ENCODE data around the gene PLEKHM1.

The PLEKHM1 gene

GRCh38 chr17:45398800-45399199, 91.7 kb downstream of the PLEKHM1 start:
- DNase-seq (ENCODE audit: low spot score): no peak

- no peak for DNase-seq (ENCODE audit: low spot score)
Observed at GRCh38 chr17:45397796-45398195, 92.7 kb downstream of the PLEKHM1 start.

GRCh38 chr17:45396496-45397205, 93.9 kb downstream of the PLEKHM1 start:
- DNase-seq (ENCODE audit: low spot score): no peak

- DNase-seq (ENCODE audit: low spot score): no peak
Observed at GRCh38 chr17:45395569-45396415, 94.7 kb downstream of the PLEKHM1 start.

GRCh38 chr17:45394913-45395568, 95.5 kb downstream of the PLEKHM1 start:
- DNase-seq (ENCODE audit: low spot score): peak; percentile 38

- no peak for DNase-seq (ENCODE audit: low spot score)
Observed at GRCh38 chr17:45394564-45394912, 96.0 kb downstream of the PLEKHM1 start.

GRCh38 chr17:45394091-45394490, 96.4 kb downstream of the PLEKHM1 start:
- no peak for DNase-seq (ENCODE audit: low spot score)

GRCh38 chr17:45393411-45393810, 97.1 kb downstream of the PLEKHM1 start:
- DNase-seq (ENCODE audit: low spot score): no peak

- DNase-seq (ENCODE audit: low spot score): no peak
Observed at GRCh38 chr17:45391918-45392317, 98.6 kb downstream of the PLEKHM1 start.

GRCh38 chr17:45391291-45391690, 99.2 kb downstream of the PLEKHM1 start:
- DNase-seq (ENCODE audit: low spot score): no peak

- no peak for DNase-seq (ENCODE audit: low spot score)
Observed at GRCh38 chr17:45389354-45389753, 101.2 kb downstream of the PLEKHM1 start.

- no peak for DNase-seq (ENCODE audit: low spot score)
Observed at GRCh38 chr17:45388604-45389325, 101.8 kb downstream of the PLEKHM1 start.

GRCh38 chr17:45387739-45388138, 102.8 kb downstream of the PLEKHM1 start:
- no peak for DNase-seq (ENCODE audit: low spot score)

- DNase-seq (ENCODE audit: low spot score): no peak
Observed at GRCh38 chr17:45386178-45386577, 104.3 kb downstream of the PLEKHM1 start.

Data from activated CD4-positive, alpha-beta T cell treated with anti-CD3 and anti-CD28 coated beads, Interleukin-2, Interleukin-4, amounts not matched to agents 100 ng/mL and 50 ng/mL, durations not matched to agents 16 hours and 8 hours (primary cell).